HEK293 (cell line): ENCODE results near the gene DENND1C.
A peak's percentile ranks its signal among the peaks of the same experiment; 100 is the strongest.

Experiments
- CTCF ChIA-PET: fragments of 350-600 bp; formaldehyde crosslinking; extraction: SDS; loops from one replicate; lab custom pipeline; 2021; ENCODE audit warnings: antibody characterized with exemption; lab: Yijun Ruan, JAX
- POLR2A ChIA-PET: fragments of 300-600 bp; formaldehyde crosslinking; extraction: SDS; loops from one replicate; lab custom pipeline; 2020; ENCODE audit warnings: antibody characterized with exemption, inconsistent platforms; lab: Yijun Ruan, JAX
- H3K27ac ChIP-seq: fragments of 200-500 bp; sonication (Bioruptor generic); 2 replicates; pipeline ENCODE4 v1.5.1; 2014; ENCODE audit warnings: low read depth, low read length, control low read depth, inconsistent platforms; ENCODE audit errors: extremely low read depth
- H3K36me3 ChIP-seq, 2 experiments: fragments of 200-500 bp in 1 of 2; sonication (Bioruptor generic) in 1 of 2; 1 replicate in 1 of 2; 2 replicates in 1 of 2; pipeline ENCODE4 v1.5.1; 2014 to 2017; ENCODE audit warnings: inconsistent platforms in 2 of 2, low read length in 2 of 2; ENCODE audit not compliant: control insufficient read depth in 2 of 2, insufficient read depth in 1 of 2
- H3K4me1 ChIP-seq: fragments of 200-500 bp; sonication (Bioruptor generic); 2 replicates; pipeline ENCODE4 v1.5.1; 2014; ENCODE audit warnings: mild to moderate bottlenecking, low read length, inconsistent platforms; ENCODE audit not compliant: control insufficient read depth, insufficient read depth
- H3K4me3 ChIP-seq: 2 replicates; pipeline ENCODE4 v1.5.1; 2011; ENCODE audit warnings: low read depth, mild to moderate bottlenecking, control low read depth, low read length, moderate library complexity
- H3K9me3 ChIP-seq: fragments of 200-500 bp; sonication (Bioruptor generic); 2 replicates; pipeline ENCODE4 v1.5.1; 2014; ENCODE audit warnings: low read depth, low read length, inconsistent platforms; ENCODE audit not compliant: control insufficient read depth, insufficient read depth
- GLI4 ChIP-seq: fragments of 450-650 bp; formaldehyde crosslinking; IDR thresholded peaks from 2 replicates; pipeline ENCODE4 v1.5.1; 2016; ENCODE audit warnings: missing biosample characterization, missing genetic modification characterization
- GLIS2 ChIP-seq: fragments of 450-650 bp; formaldehyde crosslinking; IDR thresholded peaks from 2 replicates; pipeline ENCODE4 v1.5.1; 2016; ENCODE audit warnings: missing biosample characterization, missing genetic modification characterization
- IKZF3 ChIP-seq: fragments of 450-650 bp; IDR thresholded peaks from 2 replicates; pipeline ENCODE4 v1.5.0; 2018; ENCODE audit warnings: missing biosample characterization, mild to moderate bottlenecking, missing genetic modification characterization, moderate library complexity
- OSR2 ChIP-seq: fragments of 450-650 bp; formaldehyde crosslinking; IDR thresholded peaks from 2 replicates; pipeline ENCODE4 v1.5.1; 2016; ENCODE audit warnings: missing biosample characterization, missing genetic modification characterization
- SCRT1 ChIP-seq: fragments of 450-650 bp; formaldehyde crosslinking; IDR thresholded peaks from 2 replicates; pipeline ENCODE4 v1.5.1; 2016; ENCODE audit warnings: missing biosample characterization, missing genetic modification characterization, borderline replicate concordance
- SP2 ChIP-seq: fragments of 450-650 bp; formaldehyde crosslinking; IDR thresholded peaks from 2 replicates; pipeline ENCODE4 v1.5.1; 2016; ENCODE audit warnings: missing biosample characterization, missing genetic modification characterization
- SP3 ChIP-seq: fragments of 450-650 bp; formaldehyde crosslinking; IDR thresholded peaks from 2 replicates; pipeline ENCODE4 v1.5.1; 2016; ENCODE audit warnings: missing biosample characterization, missing genetic modification characterization
- SP7 ChIP-seq: fragments of 450-650 bp; formaldehyde crosslinking; IDR thresholded peaks from 2 replicates; pipeline ENCODE4 v1.5.1; 2016; ENCODE audit warnings: missing biosample characterization, missing genetic modification characterization
- ZNF10 ChIP-seq: fragments of 450-650 bp; formaldehyde crosslinking; IDR thresholded peaks from 2 replicates; pipeline ENCODE4 v1.5.1; 2017; ENCODE audit warnings: missing biosample characterization, missing genetic modification characterization
- ZNF155 ChIP-seq: fragments of 450-650 bp; formaldehyde crosslinking; IDR thresholded peaks from 2 replicates; pipeline ENCODE4 v1.5.1; 2016; ENCODE audit warnings: missing biosample characterization, missing genetic modification characterization
- ZNF202 ChIP-seq: fragments of 450-650 bp; formaldehyde crosslinking; IDR thresholded peaks from 2 replicates; pipeline ENCODE4 v1.5.1; 2016; ENCODE audit warnings: missing biosample characterization, missing genetic modification characterization, borderline replicate concordance
- ZNF292 ChIP-seq: fragments of 450-650 bp; formaldehyde crosslinking; IDR thresholded peaks from 2 replicates; pipeline ENCODE4 v1.5.1; 2016; ENCODE audit warnings: low read depth, missing biosample characterization, missing genetic modification characterization, borderline replicate concordance
- ZNF302 ChIP-seq: fragments of 450-650 bp; formaldehyde crosslinking; IDR thresholded peaks from 2 replicates; pipeline ENCODE4 v1.5.1; 2016; ENCODE audit warnings: missing biosample characterization, missing genetic modification characterization, low read depth
- ZNF311 ChIP-seq: fragments of 450-650 bp; formaldehyde crosslinking; IDR thresholded peaks from 2 replicates; pipeline ENCODE4 v1.5.1; 2017; ENCODE audit warnings: missing biosample characterization, missing genetic modification characterization, borderline replicate concordance
- ZNF341 ChIP-seq: fragments of 450-650 bp; formaldehyde crosslinking; IDR thresholded peaks from 2 replicates; pipeline ENCODE4; 2016; ENCODE audit warnings: low read depth, missing biosample characterization, missing genetic modification characterization
- ZNF48 ChIP-seq: fragments of 450-650 bp; formaldehyde crosslinking; IDR thresholded peaks from 2 replicates; pipeline ENCODE4 v1.5.1; 2016; ENCODE audit warnings: missing biosample characterization, missing genetic modification characterization
- ZNF596 ChIP-seq: fragments of 450-650 bp; IDR thresholded peaks from 2 replicates; pipeline ENCODE4 v1.5.0; 2018; ENCODE audit warnings: missing biosample characterization, mild to moderate bottlenecking, missing genetic modification characterization, moderate library complexity
- ZNF701 ChIP-seq: fragments of 450-650 bp; formaldehyde crosslinking; IDR thresholded peaks from 2 replicates; pipeline ENCODE4 v1.5.1; 2016; ENCODE audit warnings: missing biosample characterization, missing genetic modification characterization
- ZNF76 ChIP-seq: fragments of 450-650 bp; formaldehyde crosslinking; IDR thresholded peaks from 2 replicates; pipeline ENCODE4; 2016; ENCODE audit warnings: low read depth, missing biosample characterization, missing genetic modification characterization, borderline replicate concordance
- ZNF768 ChIP-seq: fragments of 450-650 bp; formaldehyde crosslinking; IDR thresholded peaks from 2 replicates; pipeline ENCODE4 v1.5.1; 2018; ENCODE audit warnings: missing biosample characterization, mild to moderate bottlenecking, missing genetic modification characterization
- ZSCAN23 ChIP-seq: fragments of 450-650 bp; formaldehyde crosslinking; IDR thresholded peaks from 2 replicates; pipeline ENCODE4 v1.5.1; 2016; ENCODE audit warnings: missing biosample characterization, missing genetic modification characterization
- TF ChIP-seq, protein P1 (sequence below): sonication (generic); formaldehyde crosslinking; IDR thresholded peaks from 2 replicates; pipeline ENCODE4 v1.8.1; 2022; ENCODE audit warnings: mild to moderate bottlenecking, moderate library complexity, missing genetic modification reagents
- TF ChIP-seq, protein P2 (sequence below): fragments of 450-650 bp; formaldehyde crosslinking; IDR thresholded peaks from 2 replicates; pipeline ENCODE4 v1.5.1; 2016; ENCODE audit warnings: missing biosample characterization, missing genetic modification characterization
- TF ChIP-seq, protein P3 (sequence below): fragments of 450-650 bp; formaldehyde crosslinking; IDR thresholded peaks from 2 replicates; pipeline ENCODE4 v1.5.1; 2017; ENCODE audit warnings: missing biosample characterization, missing genetic modification characterization
- TF ChIP-seq, protein P4 (sequence below): fragments of 450-650 bp; IDR thresholded peaks from 2 replicates; pipeline ENCODE4 v1.5.1; 2018; ENCODE audit warnings: missing biosample characterization, mild to moderate bottlenecking, missing genetic modification characterization
- TF ChIP-seq, protein P5 (sequence below): fragments of 450-650 bp; formaldehyde crosslinking; IDR thresholded peaks from 2 replicates; pipeline ENCODE4 v1.5.1; 2016; ENCODE audit warnings: missing biosample characterization, missing genetic modification characterization

The DENND1C gene

DNA sequence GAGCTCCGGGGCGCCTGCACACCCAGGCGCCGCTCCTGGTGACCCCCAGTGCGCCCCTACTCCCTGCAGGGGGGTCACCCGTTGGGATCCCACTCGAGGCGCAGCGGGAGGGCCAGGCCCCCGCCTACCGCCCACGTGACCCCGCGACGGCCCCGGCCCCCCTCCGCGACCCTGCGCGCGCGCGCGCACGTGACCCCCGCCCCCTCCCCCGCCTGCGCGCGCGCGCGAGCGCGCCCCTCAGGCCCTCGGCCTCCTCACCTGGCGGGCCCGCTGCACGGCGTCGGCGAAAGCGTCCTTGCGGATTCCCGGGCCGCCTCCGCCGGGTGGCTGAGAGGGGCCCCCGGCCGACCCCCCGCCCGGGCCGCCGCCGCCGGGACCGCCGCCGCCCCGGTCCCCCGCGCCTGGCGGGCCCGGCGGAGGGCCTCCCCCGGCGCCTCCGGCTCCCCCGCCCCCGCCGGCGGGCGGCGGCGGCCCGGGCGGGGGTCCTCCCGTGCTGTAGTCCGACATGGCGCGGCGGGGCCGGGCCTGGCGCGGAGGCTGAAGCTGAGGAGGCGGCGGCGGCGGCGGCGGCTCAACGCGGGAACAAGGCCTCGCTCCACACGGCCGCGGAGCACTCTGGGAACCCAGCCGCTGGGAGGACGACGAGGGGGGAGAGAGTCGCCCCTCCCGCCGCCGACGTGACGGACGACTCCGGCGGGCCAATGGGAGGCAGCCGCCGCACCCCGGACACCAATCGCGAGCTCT is 57.2 kb downstream of the DENND1C start, which contains the start of gene KHSRP (continued):
- TF ChIP-seq, protein P1, sequence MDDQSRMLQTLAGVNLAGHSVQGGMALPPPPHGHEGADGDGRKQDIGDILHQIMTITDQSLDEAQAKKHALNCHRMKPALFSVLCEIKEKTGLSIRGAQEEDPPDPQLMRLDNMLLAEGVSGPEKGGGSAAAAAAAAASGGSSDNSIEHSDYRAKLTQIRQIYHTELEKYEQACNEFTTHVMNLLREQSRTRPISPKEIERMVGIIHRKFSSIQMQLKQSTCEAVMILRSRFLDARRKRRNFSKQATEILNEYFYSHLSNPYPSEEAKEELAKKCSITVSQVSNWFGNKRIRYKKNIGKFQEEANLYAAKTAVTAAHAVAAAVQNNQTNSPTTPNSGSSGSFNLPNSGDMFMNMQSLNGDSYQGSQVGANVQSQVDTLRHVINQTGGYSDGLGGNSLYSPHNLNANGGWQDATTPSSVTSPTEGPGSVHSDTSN (CRISPR knock-in tag) = no peak
- TF ChIP-seq ZNF155 (no peak), OSR2 (tag by site-specific recombination) (no peak)
- TF ChIP-seq, protein P2, sequence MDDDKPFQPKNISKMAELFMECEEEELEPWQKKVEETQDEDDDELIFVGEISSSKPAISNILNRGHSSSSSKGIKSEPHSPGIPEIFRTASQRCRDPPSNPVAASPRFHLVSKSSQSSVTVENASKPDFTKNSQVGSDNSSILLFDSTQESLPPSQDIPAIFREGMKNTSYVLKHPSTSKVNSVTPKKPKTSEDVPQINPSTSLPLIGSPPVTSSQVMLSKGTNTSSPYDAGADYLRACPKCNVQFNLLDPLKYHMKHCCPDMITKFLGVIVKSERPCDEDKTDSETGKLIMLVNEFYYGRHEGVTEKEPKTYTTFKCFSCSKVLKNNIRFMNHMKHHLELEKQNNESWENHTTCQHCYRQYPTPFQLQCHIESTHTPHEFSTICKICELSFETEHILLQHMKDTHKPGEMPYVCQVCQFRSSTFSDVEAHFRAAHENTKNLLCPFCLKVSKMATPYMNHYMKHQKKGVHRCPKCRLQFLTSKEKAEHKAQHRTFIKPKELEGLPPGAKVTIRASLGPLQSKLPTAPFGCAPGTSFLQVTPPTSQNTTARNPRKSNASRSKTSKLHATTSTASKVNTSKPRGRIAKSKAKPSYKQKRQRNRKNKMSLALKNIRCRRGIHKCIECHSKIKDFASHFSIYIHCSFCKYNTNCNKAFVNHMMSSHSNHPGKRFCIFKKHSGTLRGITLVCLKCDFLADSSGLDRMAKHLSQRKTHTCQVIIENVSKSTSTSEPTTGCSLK (tag by site-specific recombination) = no peak
- TF ChIP-seq, all 188 proteins: peak for 6

DNA sequence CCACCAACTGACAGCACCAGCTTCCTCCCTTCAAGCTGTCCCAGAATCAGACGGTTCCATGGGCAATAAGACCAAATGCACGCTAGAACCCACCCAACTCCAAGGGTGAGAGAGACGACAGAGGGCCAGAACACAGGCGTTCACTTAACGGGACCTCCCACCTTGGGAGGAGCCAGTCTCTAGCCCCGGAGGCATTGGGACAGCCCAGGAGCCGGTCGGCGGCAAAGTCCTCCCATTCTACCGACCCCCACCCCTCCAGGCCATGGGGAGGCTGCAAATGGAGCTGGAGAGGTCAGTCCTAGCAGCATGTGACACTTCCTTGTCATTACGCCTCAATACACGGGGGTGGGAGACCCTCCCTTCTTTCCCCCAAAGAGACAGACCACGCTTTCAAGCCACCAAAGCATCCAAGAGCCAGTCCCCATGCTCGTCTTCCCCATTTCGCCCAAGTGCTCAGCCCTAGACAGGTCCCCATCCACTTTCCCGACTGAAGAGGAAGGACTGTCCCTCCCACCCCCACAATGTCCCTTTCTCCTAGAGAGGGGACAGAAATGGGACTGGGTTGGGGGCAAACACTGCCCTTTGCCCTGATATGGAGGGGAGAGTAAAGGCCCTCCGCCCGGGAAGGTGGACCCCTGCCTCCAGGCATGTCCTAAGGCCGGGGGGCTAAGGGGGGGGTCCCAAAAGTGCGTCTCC is 57.9 kb downstream of the DENND1C start:
- ChIA-PET POLR2A (interaction anchor here (0.6 to 1.5 kb wide), 4 partner anchors 36 to 107 kb away, joined by 3 to 7 read pairs (median 3); partner anchors contain the start of genes ALKBH7, SLC25A23 and TNFSF9), CTCF (no interaction called here)
- Histone ChIP-seq H3K9me3 (no peaks in the 10 kb centered on the region), H3K27ac (peak overlapping the region; percentile 79), H3K4me1 (peaks cover 7% of the 10 kb centered on the region), H3K4me3 (peak overlapping the region; percentile 84), H3K36me3 (peaks cover 10 to 48% of the 10 kb centered on the region in 2 experiments)
- TF ChIP-seq ZNF292 (tag by site-specific recombination) = no peak
- TF ChIP-seq, protein P3, sequence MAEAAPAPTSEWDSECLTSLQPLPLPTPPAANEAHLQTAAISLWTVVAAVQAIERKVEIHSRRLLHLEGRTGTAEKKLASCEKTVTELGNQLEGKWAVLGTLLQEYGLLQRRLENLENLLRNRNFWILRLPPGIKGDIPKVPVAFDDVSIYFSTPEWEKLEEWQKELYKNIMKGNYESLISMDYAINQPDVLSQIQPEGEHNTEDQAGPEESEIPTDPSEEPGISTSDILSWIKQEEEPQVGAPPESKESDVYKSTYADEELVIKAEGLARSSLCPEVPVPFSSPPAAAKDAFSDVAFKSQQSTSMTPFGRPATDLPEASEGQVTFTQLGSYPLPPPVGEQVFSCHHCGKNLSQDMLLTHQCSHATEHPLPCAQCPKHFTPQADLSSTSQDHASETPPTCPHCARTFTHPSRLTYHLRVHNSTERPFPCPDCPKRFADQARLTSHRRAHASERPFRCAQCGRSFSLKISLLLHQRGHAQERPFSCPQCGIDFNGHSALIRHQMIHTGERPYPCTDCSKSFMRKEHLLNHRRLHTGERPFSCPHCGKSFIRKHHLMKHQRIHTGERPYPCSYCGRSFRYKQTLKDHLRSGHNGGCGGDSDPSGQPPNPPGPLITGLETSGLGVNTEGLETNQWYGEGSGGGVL (tag by site-specific recombination) = peak; percentile 70
- TF ChIP-seq, protein P4, sequence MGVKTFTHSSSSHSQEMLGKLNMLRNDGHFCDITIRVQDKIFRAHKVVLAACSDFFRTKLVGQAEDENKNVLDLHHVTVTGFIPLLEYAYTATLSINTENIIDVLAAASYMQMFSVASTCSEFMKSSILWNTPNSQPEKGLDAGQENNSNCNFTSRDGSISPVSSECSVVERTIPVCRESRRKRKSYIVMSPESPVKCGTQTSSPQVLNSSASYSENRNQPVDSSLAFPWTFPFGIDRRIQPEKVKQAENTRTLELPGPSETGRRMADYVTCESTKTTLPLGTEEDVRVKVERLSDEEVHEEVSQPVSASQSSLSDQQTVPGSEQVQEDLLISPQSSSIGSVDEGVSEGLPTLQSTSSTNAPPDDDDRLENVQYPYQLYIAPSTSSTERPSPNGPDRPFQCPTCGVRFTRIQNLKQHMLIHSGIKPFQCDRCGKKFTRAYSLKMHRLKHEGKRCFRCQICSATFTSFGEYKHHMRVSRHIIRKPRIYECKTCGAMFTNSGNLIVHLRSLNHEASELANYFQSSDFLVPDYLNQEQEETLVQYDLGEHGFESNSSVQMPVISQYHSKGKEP (tag by site-specific recombination) = no peak
- no peak for TF ChIP-seq ZNF311
- peak; percentile 70 for TF ChIP-seq SP3 (tag by site-specific recombination)
- no peak for TF ChIP-seq IKZF3 (tag by site-specific recombination)
- no peak for TF ChIP-seq SCRT1 (tag by site-specific recombination)
- peak; percentile 23 for TF ChIP-seq GLIS2 (tag by site-specific recombination)
- no peak for TF ChIP-seq ZNF10 (tag by site-specific recombination)
- TF ChIP-seq SP2 (tag by site-specific recombination) = peak; percentile 86
- TF ChIP-seq ZNF302 (tag by site-specific recombination) = no peak
- no peak for TF ChIP-seq ZNF768
- TF ChIP-seq ZSCAN23 (tag by site-specific recombination) = no peak
- TF ChIP-seq ZNF202 (tag by site-specific recombination) = no peak
- TF ChIP-seq, protein P5, sequence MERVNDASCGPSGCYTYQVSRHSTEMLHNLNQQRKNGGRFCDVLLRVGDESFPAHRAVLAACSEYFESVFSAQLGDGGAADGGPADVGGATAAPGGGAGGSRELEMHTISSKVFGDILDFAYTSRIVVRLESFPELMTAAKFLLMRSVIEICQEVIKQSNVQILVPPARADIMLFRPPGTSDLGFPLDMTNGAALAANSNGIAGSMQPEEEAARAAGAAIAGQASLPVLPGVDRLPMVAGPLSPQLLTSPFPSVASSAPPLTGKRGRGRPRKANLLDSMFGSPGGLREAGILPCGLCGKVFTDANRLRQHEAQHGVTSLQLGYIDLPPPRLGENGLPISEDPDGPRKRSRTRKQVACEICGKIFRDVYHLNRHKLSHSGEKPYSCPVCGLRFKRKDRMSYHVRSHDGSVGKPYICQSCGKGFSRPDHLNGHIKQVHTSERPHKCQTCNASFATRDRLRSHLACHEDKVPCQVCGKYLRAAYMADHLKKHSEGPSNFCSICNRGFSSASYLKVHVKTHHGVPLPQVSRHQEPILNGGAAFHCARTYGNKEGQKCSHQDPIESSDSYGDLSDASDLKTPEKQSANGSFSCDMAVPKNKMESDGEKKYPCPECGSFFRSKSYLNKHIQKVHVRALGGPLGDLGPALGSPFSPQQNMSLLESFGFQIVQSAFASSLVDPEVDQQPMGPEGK (tag by site-specific recombination) = peak; percentile 74
- no peak for TF ChIP-seq ZNF48 (tag by site-specific recombination)
- TF ChIP-seq ZNF341 (tag by site-specific recombination) = 0 out of 2 replicates have a peak, but pooled peaks have one; percentile 20
- TF ChIP-seq SP7 (tag by site-specific recombination) = 0 out of 2 replicates have a peak, but pooled peaks have one; percentile 39
- TF ChIP-seq ZNF596 (tag by site-specific recombination) = 0 out of 2 replicates have a peak, but pooled peaks have one; percentile 11
- peak; percentile 37; the same call in 1 of the 2 replicates for TF ChIP-seq ZNF701
- no peak for TF ChIP-seq GLI4 (tag by site-specific recombination)
- peak; percentile 19; the same call in 1 of the 2 replicates for TF ChIP-seq ZNF76 (tag by site-specific recombination)
